H9 (cell line): ENCODE data around the gene CLK3. TPM values are rescaled to one million over a fixed set of nuclear protein-coding genes. Genes with fewer than 3 reads are reported as not detected.

ENCODE experiments used
- DNase-seq: peaks from one replicate; pipeline ENCODE4 v3.0.0-alpha.2; 2017
- H2AFZ ChIP-seq: one replicate; pipeline ENCODE4 v1.6.1; 2013; ENCODE audit warnings: mild to moderate bottlenecking, low read length, control low read depth, moderate library complexity
- H2AK5ac ChIP-seq: 2 replicates; pipeline ENCODE4 v1.6.1; 2013; ENCODE audit warnings: low read length, control low read depth, mixed read lengths; ENCODE audit not compliant: insufficient read length
- H2BK120ac ChIP-seq: one replicate; pipeline ENCODE4 v1.6.1; 2013; ENCODE audit warnings: low read depth, mild to moderate bottlenecking, low read length, control low read depth, inconsistent platforms; ENCODE audit not compliant: poor library complexity, severe bottlenecking
- H2BK12ac ChIP-seq: 2 replicates; pipeline ENCODE4 v1.6.1; 2013; ENCODE audit warnings: low read length, control low read depth, mixed read lengths, low read depth; ENCODE audit not compliant: insufficient read length
- H2BK15ac ChIP-seq: 2 replicates; pipeline ENCODE4 v1.6.1; 2013; ENCODE audit warnings: low read depth, low read length, control low read depth
- H2BK20ac ChIP-seq: one replicate; pipeline ENCODE4 v1.6.1; 2013; ENCODE audit warnings: low read depth, mild to moderate bottlenecking, low read length, control low read depth, inconsistent platforms; ENCODE audit not compliant: poor library complexity, severe bottlenecking
- H2BK5ac ChIP-seq: 2 replicates; pipeline ENCODE4 v1.6.1; 2013; ENCODE audit warnings: low read length, control low read depth, mixed read lengths; ENCODE audit not compliant: insufficient read length
- H3K14ac ChIP-seq: 2 replicates; pipeline ENCODE4 v1.6.1; 2013; ENCODE audit warnings: low read length, control low read depth; ENCODE audit not compliant: insufficient read depth
- H3K18ac ChIP-seq: 2 replicates; pipeline ENCODE4 v1.6.1; 2013; ENCODE audit warnings: low read depth, mild to moderate bottlenecking, mixed read lengths, low read length, control low read depth; ENCODE audit not compliant: insufficient read length
- H3K23ac ChIP-seq: 2 replicates; pipeline ENCODE4 v1.6.1; 2013; ENCODE audit warnings: low read length, control low read depth, mixed read lengths, low read depth; ENCODE audit not compliant: insufficient read length
- H3K23me2 ChIP-seq: 2 replicates; pipeline ENCODE4 v1.6.1; 2013; ENCODE audit warnings: low read depth, mild to moderate bottlenecking, mixed read lengths, low read length, control low read depth; ENCODE audit not compliant: insufficient read length, poor library complexity, severe bottlenecking
- H3K27ac ChIP-seq: 2 replicates; pipeline ENCODE4 v1.5.1; 2013; ENCODE audit warnings: low read length, control low read depth, mixed read lengths, low read depth; ENCODE audit not compliant: insufficient read length
- H3K27me3 ChIP-seq: 2 replicates; pipeline ENCODE4 v1.6.1; 2013; ENCODE audit warnings: low read length, control low read depth, inconsistent platforms; ENCODE audit not compliant: insufficient read depth
- H3K4ac ChIP-seq: 2 replicates; pipeline ENCODE4 v1.6.1; 2013; ENCODE audit warnings: low read depth, mild to moderate bottlenecking, control low read depth, inconsistent platforms, low read length, moderate library complexity
- H3K4me1 ChIP-seq: 2 replicates; pipeline ENCODE4 v1.6.1; 2013; ENCODE audit warnings: low read length, control low read depth, inconsistent platforms; ENCODE audit not compliant: insufficient read depth
- H3K4me2 ChIP-seq: 2 replicates; pipeline ENCODE4 v1.6.1; 2013; ENCODE audit warnings: low read length, control low read depth, mixed read lengths; ENCODE audit not compliant: insufficient read length, insufficient read depth
- H3K56ac ChIP-seq: 2 replicates; pipeline ENCODE4 v1.6.1; 2013; ENCODE audit warnings: low read depth, mild to moderate bottlenecking, mixed read lengths, low read length, control low read depth; ENCODE audit not compliant: insufficient read length
- H3K79me1 ChIP-seq: 2 replicates; pipeline ENCODE4 v1.6.1; 2013; ENCODE audit warnings: low read depth, mild to moderate bottlenecking, moderate library complexity, low read length, control low read depth, inconsistent platforms; ENCODE audit not compliant: insufficient read depth, poor library complexity, severe bottlenecking
- H3K79me2 ChIP-seq: 2 replicates; pipeline ENCODE4 v1.6.1; 2013; ENCODE audit warnings: low read length, control low read depth, inconsistent platforms; ENCODE audit not compliant: insufficient read depth
- H3K9ac ChIP-seq: 2 replicates; pipeline ENCODE4 v1.6.1; 2013; ENCODE audit warnings: low read length, control low read depth, mixed read lengths; ENCODE audit not compliant: insufficient read length; ENCODE audit errors: extremely low read depth
- H3K9me3 ChIP-seq: one replicate; pipeline ENCODE4 v1.6.1; 2013; ENCODE audit warnings: low read depth, low read length, inconsistent platforms; ENCODE audit not compliant: control insufficient read depth
- H3T11ph ChIP-seq: one replicate; pipeline ENCODE4 v1.6.1; 2013; ENCODE audit warnings: mild to moderate bottlenecking, low read length, control low read depth, inconsistent platforms
- H4K20me1 ChIP-seq: one replicate; pipeline ENCODE4 v1.6.1; 2013; ENCODE audit not compliant: control insufficient read depth, insufficient read length, insufficient read depth
- H4K5ac ChIP-seq: 2 replicates; pipeline ENCODE4 v1.6.1; 2013; ENCODE audit warnings: low read depth, mild to moderate bottlenecking, mixed read lengths, low read length, control low read depth; ENCODE audit not compliant: insufficient read length
- H4K8ac ChIP-seq: replicated peaks from 2 replicates; pipeline ENCODE4 v1.6.1; 2013; ENCODE audit warnings: low read length, control low read depth, mixed read lengths, low read depth; ENCODE audit not compliant: insufficient read length
- H4K91ac ChIP-seq: 2 replicates; pipeline ENCODE4 v1.6.1; 2013; ENCODE audit warnings: low read depth, mild to moderate bottlenecking, moderate library complexity, mixed read lengths, low read length, control low read depth; ENCODE audit not compliant: insufficient read length
- H3K27ac Mint-ChIP-seq, 3 experiments: 2 replicates in 2 of 3; 3 replicates in 1 of 3; pipeline ENCODE4 v1.8.0; 2020 to 2021; ENCODE audit warnings: mixed read lengths in 3 of 3, mild to moderate bottlenecking in 1 of 3, moderate library complexity in 1 of 3
- H3K27me3 Mint-ChIP-seq: 2 replicates; pipeline ENCODE4 v1.8.0; 2021; ENCODE audit warnings: low read depth, mild to moderate bottlenecking, moderate library complexity, mixed read lengths
- H3K36me3 Mint-ChIP-seq, 3 experiments: 2 replicates in 2 of 3; 3 replicates in 1 of 3; pipeline ENCODE4 v1.8.0; 2020 to 2021; ENCODE audit warnings: low read depth in 3 of 3, mixed read lengths in 3 of 3; ENCODE audit not compliant: insufficient read depth in 1 of 3
- H3K4me1 Mint-ChIP-seq, 2 experiments: 2 replicates each; pipeline ENCODE4 v1.8.0; 2020; ENCODE audit warnings: mixed read lengths in 2 of 2
- H3K4me3 Mint-ChIP-seq, 2 experiments: 2 replicates in 1 of 2; 3 replicates in 1 of 2; pipeline ENCODE4 v1.8.0; 2020 to 2021; ENCODE audit warnings: mild to moderate bottlenecking in 2 of 2, mixed read lengths in 2 of 2, moderate library complexity in 1 of 2
- H3K9me3 Mint-ChIP-seq, 2 experiments: 2 replicates in 1 of 2; 3 replicates in 1 of 2; pipeline ENCODE4 v1.8.0; 2020; ENCODE audit warnings: mild to moderate bottlenecking in 2 of 2, mixed read lengths in 2 of 2, moderate library complexity in 1 of 2
- WGBS: extraction: QIAGEN DNeasy Blood & Tissue Kit; methylation state at CpG from one replicate; pipeline ENCODE4 v1.1.7; 2013; ENCODE audit warnings: missing lambda C conversion rate, low lambda C conversion rate, mixed read lengths; ENCODE audit not compliant: insufficient read length; ENCODE audit errors: extremely low coverage; 5-methylcytosine and 5-hydroxymethylcytosine counted together
- total RNA-seq: library from RNA; stranded (reverse); gene quantifications from 2 replicates; pipeline ENCODE4 v1.2.1, GENCODE V29; 2021
- TF ChIP-seq, protein P1 (sequence below): fragments of 200-600 bp; sonication (generic); conservative IDR thresholded peaks from 3 replicates; pipeline ENCODE4 v1.8.0; 2021; ENCODE audit warnings: antibody characterized with exemption, mild to moderate bottlenecking

Gene CLK3
- total RNA-seq, 1 experiment from 2014 or later = 40.8 TPM

DNA sequence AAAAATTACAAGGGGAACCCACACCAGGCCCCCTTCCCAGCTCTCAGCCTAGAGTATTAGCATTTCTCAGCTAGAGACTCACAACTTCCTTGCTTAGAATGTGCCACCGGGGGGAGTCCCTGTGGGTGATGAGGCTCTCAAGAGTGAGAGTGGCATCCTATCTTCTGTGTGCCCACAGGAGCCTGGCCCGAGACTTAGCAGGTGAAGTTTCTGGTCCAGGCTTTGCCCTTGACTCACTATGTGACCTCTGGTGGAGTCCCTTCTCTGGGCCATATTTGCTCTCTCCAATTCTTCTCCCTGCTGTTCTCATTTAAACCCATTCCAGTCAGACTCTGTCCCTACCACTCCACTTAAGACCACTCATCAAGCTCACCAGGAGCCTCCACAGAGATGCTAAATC is 18.1 kb downstream of the CLK3 start:
- Histone ChIP-seq H3K14ac (no peak overlapping the region), H3K27me3 (no peaks in the 10 kb centered on the region), H4K5ac (no peak overlapping the region), H3K27ac (no peak overlapping the region), H3K56ac (no peak overlapping the region), H2BK20ac (no peak overlapping the region), H3K79me1 (no peaks in the 10 kb centered on the region), H2AFZ (no peak overlapping the region), H4K8ac (no peak overlapping the region), H3K4me1 (no peaks in the 10 kb centered on the region), H4K20me1 (no peaks in the 10 kb centered on the region), H3K4me2 (no peak overlapping the region), H3K23me2 (no peaks in the 10 kb centered on the region), H2BK15ac (no peak overlapping the region), H3K9ac (no peak overlapping the region), H2BK12ac (no peak overlapping the region), H3K4ac (no peak overlapping the region), H3T11ph (no peak overlapping the region), H3K23ac (no peak overlapping the region), H2BK120ac (no peak overlapping the region), H4K91ac (no peak overlapping the region), H2AK5ac (no peak overlapping the region), H2BK5ac (no peak overlapping the region), H3K18ac (no peak overlapping the region), H3K9me3 (no peaks in the 10 kb centered on the region), H3K79me2 (no peaks in the 10 kb centered on the region)
- Mint-ChIP-seq H3K36me3 (peaks cover 18 to 50% (median 33%) of the 10 kb centered on the region in 3 experiments; a peak in 6 of 7 replicates), H3K4me3 (no peak overlapping the region), H3K9me3 (no peaks in the 10 kb centered on the region), H3K27ac (no peak overlapping the region), H3K27me3 (no peaks in the 10 kb centered on the region), H3K4me1 (no peaks in the 10 kb centered on the region)
- no CpG with 5 or more reads among the region's 2 CpGs for WGBS
- peak; percentile 21 for DNase-seq
- TF ChIP-seq, protein P1, sequence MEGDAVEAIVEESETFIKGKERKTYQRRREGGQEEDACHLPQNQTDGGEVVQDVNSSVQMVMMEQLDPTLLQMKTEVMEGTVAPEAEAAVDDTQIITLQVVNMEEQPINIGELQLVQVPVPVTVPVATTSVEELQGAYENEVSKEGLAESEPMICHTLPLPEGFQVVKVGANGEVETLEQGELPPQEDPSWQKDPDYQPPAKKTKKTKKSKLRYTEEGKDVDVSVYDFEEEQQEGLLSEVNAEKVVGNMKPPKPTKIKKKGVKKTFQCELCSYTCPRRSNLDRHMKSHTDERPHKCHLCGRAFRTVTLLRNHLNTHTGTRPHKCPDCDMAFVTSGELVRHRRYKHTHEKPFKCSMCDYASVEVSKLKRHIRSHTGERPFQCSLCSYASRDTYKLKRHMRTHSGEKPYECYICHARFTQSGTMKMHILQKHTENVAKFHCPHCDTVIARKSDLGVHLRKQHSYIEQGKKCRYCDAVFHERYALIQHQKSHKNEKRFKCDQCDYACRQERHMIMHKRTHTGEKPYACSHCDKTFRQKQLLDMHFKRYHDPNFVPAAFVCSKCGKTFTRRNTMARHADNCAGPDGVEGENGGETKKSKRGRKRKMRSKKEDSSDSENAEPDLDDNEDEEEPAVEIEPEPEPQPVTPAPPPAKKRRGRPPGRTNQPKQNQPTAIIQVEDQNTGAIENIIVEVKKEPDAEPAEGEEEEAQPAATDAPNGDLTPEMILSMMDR = peak; percentile 13; the same call in 1 of the 3 replicates
